GM19328 (cell line): ENCODE results near the gene P2RY8.
A peak's percentile ranks its signal among the peaks of the same experiment; 100 is the strongest.
"Not testable (repeated sequence)": the region's sequence is repeated elsewhere in the genome, so short reads cannot be mapped to it uniquely, and the experiment has no call there.

Experiments
- ATAC-seq: cut with Tn5 transposase; IDR thresholded peaks from one replicate; pipeline ENCODE4 v1.9.1; 2021; ENCODE audit warnings: mild to moderate bottlenecking, moderate library complexity; ENCODE audit not compliant: unreplicated experiment

The P2RY8 gene

GRCh38 chrX:1521459-1521956 is 15.5 kb downstream of the P2RY8 start:
- ATAC-seq: peak; percentile 77

- no peak for ATAC-seq
Measured at GRCh38 chrX:1520350-1520749, 16.6 kb downstream of the P2RY8 start.

- ATAC-seq: no peak
Measured at GRCh38 chrX:1519022-1519497, 17.9 kb downstream of the P2RY8 start.

GRCh38 chrX:1518512-1518911 is 18.5 kb downstream of the P2RY8 start:
- no peak for ATAC-seq

GRCh38 chrX:1516596-1517104 is 20.3 kb downstream of the P2RY8 start:
- ATAC-seq: no peak

GRCh38 chrX:1511829-1512228 is 25.2 kb downstream of the P2RY8 start:
- ATAC-seq: no peak

- no peak for ATAC-seq
Measured at GRCh38 chrX:1511150-1511549, 25.8 kb downstream of the P2RY8 start.

- peak; percentile 60 for ATAC-seq
Measured at GRCh38 chrX:1507511-1508463, 29.2 kb downstream of the P2RY8 start.

GRCh38 chrX:1506916-1507315 is 30.1 kb downstream of the P2RY8 start:
- ATAC-seq: no peak

- no peak for ATAC-seq
Measured at GRCh38 chrX:1502853-1503252, 34.1 kb downstream of the P2RY8 start.

- ATAC-seq: peak; percentile 43
Measured at GRCh38 chrX:1502241-1502640, 34.7 kb downstream of the P2RY8 start.

GRCh38 chrX:1500701-1501624 is 36.0 kb downstream of the P2RY8 start:
- peak; percentile 50 for ATAC-seq

- no peak for ATAC-seq
Measured at GRCh38 chrX:1496076-1496475, 40.9 kb downstream of the P2RY8 start.

GRCh38 chrX:1493877-1494510 is 43.0 kb downstream of the P2RY8 start:
- ATAC-seq: peak; percentile 40

- no peak for ATAC-seq
Measured at GRCh38 chrX:1493412-1493811, 43.6 kb downstream of the P2RY8 start.

- ATAC-seq: no peak
Measured at GRCh38 chrX:1492421-1493012, 44.5 kb downstream of the P2RY8 start.

GRCh38 chrX:1491851-1492349 is 45.1 kb downstream of the P2RY8 start:
- peak; percentile 77 for ATAC-seq

GRCh38 chrX:1491248-1491647 is 45.7 kb downstream of the P2RY8 start:
- not testable (repeated sequence) for ATAC-seq

- ATAC-seq: not testable (repeated sequence)
Measured at GRCh38 chrX:1490723-1491122, 46.3 kb downstream of the P2RY8 start.

- not testable (repeated sequence) for ATAC-seq
Measured at GRCh38 chrX:1489354-1489753, 47.6 kb downstream of the P2RY8 start.
